ENCODE data around the gene LRTM2.

LRTM2 gene

GRCh38 chr12:1846421-1847405 lies 26.3 kb downstream of the LRTM2 start:
- TF ChIP-seq CTCF (IDR thresholded peaks at IDR 0.05; ENCODE audit: extremely low read depth, missing control alignments), result no peak
- DNase-seq (ENCODE audit: low spot score), result no peak

GRCh38 chr12:1847411-1847810 lies 27.0 kb downstream of the LRTM2 start:
- DNase-seq (ENCODE audit: low spot score), result no peak
- TF ChIP-seq CTCF (IDR thresholded peaks at IDR 0.05; ENCODE audit: extremely low read depth, missing control alignments), result no peak

GRCh38 chr12:1848146-1848545 lies 27.8 kb downstream of the LRTM2 start:
- no peak for DNase-seq (ENCODE audit: low spot score)
- TF ChIP-seq CTCF (IDR thresholded peaks at IDR 0.05; ENCODE audit: extremely low read depth, missing control alignments), result no peak

GRCh38 chr12:1848745-1849144 lies 28.4 kb downstream of the LRTM2 start:
- no peak for DNase-seq (ENCODE audit: low spot score)
- TF ChIP-seq CTCF (IDR thresholded peaks at IDR 0.05; ENCODE audit: extremely low read depth, missing control alignments), result no peak

GRCh38 chr12:1851151-1851701 lies 30.9 kb downstream of the LRTM2 start:
- TF ChIP-seq CTCF (IDR thresholded peaks at IDR 0.05; ENCODE audit: extremely low read depth, missing control alignments), result no peak
- DNase-seq (ENCODE audit: low spot score), result no peak

DNA sequence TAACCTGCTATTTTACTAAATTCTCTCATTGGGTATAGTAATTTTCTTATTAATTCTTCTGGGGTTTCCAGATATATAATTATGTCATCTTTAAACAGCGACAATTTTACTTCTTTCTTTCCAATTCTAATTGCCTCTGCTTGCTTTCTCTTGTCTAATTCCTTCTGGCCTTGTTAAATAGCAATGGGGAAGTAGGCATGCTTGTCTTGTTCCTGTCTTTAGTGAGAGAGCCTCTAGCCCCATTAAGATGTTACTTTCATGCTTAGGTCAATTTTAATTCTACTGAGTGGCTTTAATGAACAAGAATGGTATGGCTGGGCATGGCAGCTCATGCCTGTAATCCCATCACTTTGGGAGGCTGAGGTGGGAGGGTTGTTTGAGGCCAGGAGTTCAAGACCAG lies 31.7 kb downstream of the LRTM2 start:
- no peak for DNase-seq (ENCODE audit: low spot score)
- no peak for TF ChIP-seq CTCF (IDR thresholded peaks at IDR 0.05; ENCODE audit: extremely low read depth, missing control alignments)

DNA sequence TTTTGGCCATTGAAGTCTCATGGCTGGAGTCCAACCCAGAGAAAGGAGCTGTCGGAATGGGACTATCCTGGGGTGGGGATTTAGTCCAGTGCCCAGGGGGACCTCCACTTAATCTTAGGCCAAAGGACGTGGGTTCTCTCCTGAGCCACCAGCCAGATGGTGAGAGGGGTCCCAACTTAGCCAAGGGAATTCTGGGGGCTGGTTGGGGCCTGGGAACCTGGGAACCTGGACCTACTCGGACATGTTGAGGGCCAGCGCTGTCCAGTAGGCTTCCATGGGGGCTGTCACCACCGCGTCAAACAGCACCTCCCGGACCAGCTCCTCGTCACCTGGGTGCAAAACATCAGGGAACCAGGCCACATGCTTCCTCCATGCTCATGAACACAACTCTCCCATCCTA lies 33.4 kb downstream of the LRTM2 start:
- no peak for TF ChIP-seq CTCF (IDR thresholded peaks at IDR 0.05; ENCODE audit: extremely low read depth, missing control alignments)
- DNase-seq (ENCODE audit: low spot score), result no peak
